Body of pancreas (tissue), 4 donors: ENCODE results near the gene HCFC1.

Experiments
- CTCF ChIP-seq, 7 experiments: fragments of 450-650 bp in 4 of 7; fragments of 200-600 bp in 3 of 7; sonication (generic) in 3 of 7; IDR thresholded peaks; one replicate each; pipeline ENCODE4 v1.5.1; 2016 to 2019; ENCODE audit warnings: antibody characterized with exemption in 7 of 7
- POLR2A ChIP-seq, 3 donors: fragments of 450-650 bp; IDR thresholded peaks; one replicate each; pipeline ENCODE4 v1.6.1; 2016; ENCODE audit warnings: antibody characterized with exemption in 3 of 3, mild to moderate bottlenecking in 2 of 3

- TF ChIP-seq CTCF (IDR thresholded peaks at IDR 0.05): no peak
- no peak for TF ChIP-seq POLR2A (IDR thresholded peaks at IDR 0.05)
These were observed 66.0 kb downstream of the HCFC1 start for GRCh38 chrX:153905481-153906095.
